NOMO-1 treated with dmso at 0.1 percent for 144 hours (cell line): ENCODE results near the gene ZFYVE21.

Source experiments
- DNase-seq: peaks from one replicate; lab custom pipeline; 2025; ENCODE audit not compliant: unreplicated experiment; lab: John Stamatoyannopoulos, UW

The ZFYVE21 gene

GRCh38 chr14:103721334-103722120 lies 5.9 kb downstream of the ZFYVE21 start:
- no peak for DNase-seq

- DNase-seq: no peak
These were observed 8.1 kb downstream of the ZFYVE21 start for GRCh38 chr14:103723748-103724081.

GRCh38 chr14:103724116-103724515 lies 8.5 kb downstream of the ZFYVE21 start:
- DNase-seq: no peak

GRCh38 chr14:103725001-103725682 lies 9.5 kb downstream of the ZFYVE21 start:
- no peak for DNase-seq

GRCh38 chr14:103725739-103726395 lies 10.3 kb downstream of the ZFYVE21 start:
- no peak for DNase-seq

GRCh38 chr14:103726474-103726873 lies 10.9 kb downstream of the ZFYVE21 start:
- DNase-seq: no peak

GRCh38 chr14:103727313-103727980 lies 11.8 kb downstream of the ZFYVE21 start:
- no peak for DNase-seq

GRCh38 chr14:103728141-103728540 lies 12.5 kb downstream of the ZFYVE21 start:
- no peak for DNase-seq

GRCh38 chr14:103728721-103729120 lies 13.1 kb downstream of the ZFYVE21 start:
- no peak for DNase-seq

- no peak for DNase-seq
These were observed 14.2 kb downstream of the ZFYVE21 start for GRCh38 chr14:103729496-103730448.

GRCh38 chr14:103730490-103731035 lies 15.0 kb downstream of the ZFYVE21 start:
- DNase-seq: no peak

GRCh38 chr14:103731481-103731880 lies 15.9 kb downstream of the ZFYVE21 start:
- DNase-seq: no peak

- DNase-seq: no peak
These were observed 16.6 kb downstream of the ZFYVE21 start for GRCh38 chr14:103731916-103732867.

- DNase-seq: no peak
These were observed 17.4 kb downstream of the ZFYVE21 start for GRCh38 chr14:103732868-103733620.

- no peak for DNase-seq
These were observed 18.0 kb downstream of the ZFYVE21 start for GRCh38 chr14:103733651-103734050.

GRCh38 chr14:103734081-103734888 lies 18.7 kb downstream of the ZFYVE21 start:
- DNase-seq: no peak

- no peak for DNase-seq
These were observed 19.4 kb downstream of the ZFYVE21 start for GRCh38 chr14:103735022-103735421.

- no peak for DNase-seq
These were observed 19.8 kb downstream of the ZFYVE21 start for GRCh38 chr14:103735439-103735814.
